ENCODE measurements around the gene OR52E8.

DNA sequence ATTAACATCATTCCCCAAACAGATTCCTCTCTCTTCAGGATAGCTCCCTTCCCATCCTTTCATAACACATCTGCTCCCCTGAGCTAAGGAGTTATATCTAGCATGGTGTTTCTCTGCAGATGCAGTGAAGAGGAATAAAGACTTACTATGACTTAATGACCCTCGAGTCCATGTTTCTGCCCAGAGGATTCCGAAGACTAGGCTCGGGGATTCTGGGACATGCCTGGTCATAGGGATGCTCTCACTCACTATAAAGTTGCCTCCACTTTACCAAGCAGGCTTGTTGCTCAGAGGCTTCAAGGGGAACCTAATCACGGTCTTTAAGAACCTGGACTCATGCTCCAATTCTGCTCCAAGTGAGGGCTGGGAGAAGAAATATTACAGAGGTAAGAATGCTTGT is 22.8 kb upstream of the OR52E8 start, which contains the start of gene OR52E4:
- TF ChIP-seq POLR2AphosphoS5 (IDR thresholded peaks at IDR 0.05; ENCODE audit: low read length): no peak
- TF ChIP-seq, protein P1, sequence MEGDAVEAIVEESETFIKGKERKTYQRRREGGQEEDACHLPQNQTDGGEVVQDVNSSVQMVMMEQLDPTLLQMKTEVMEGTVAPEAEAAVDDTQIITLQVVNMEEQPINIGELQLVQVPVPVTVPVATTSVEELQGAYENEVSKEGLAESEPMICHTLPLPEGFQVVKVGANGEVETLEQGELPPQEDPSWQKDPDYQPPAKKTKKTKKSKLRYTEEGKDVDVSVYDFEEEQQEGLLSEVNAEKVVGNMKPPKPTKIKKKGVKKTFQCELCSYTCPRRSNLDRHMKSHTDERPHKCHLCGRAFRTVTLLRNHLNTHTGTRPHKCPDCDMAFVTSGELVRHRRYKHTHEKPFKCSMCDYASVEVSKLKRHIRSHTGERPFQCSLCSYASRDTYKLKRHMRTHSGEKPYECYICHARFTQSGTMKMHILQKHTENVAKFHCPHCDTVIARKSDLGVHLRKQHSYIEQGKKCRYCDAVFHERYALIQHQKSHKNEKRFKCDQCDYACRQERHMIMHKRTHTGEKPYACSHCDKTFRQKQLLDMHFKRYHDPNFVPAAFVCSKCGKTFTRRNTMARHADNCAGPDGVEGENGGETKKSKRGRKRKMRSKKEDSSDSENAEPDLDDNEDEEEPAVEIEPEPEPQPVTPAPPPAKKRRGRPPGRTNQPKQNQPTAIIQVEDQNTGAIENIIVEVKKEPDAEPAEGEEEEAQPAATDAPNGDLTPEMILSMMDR (IDR thresholded peaks at IDR 0.05 in 2 of 3, conservative IDR thresholded peaks at IDR 0.05 in 1 of 3; ENCODE audit: control insufficient read depth in 2 of 3, extremely low read depth in 1 of 3, insufficient read depth in 1 of 3, low read depth in 3 of 3, low read length in 3 of 3): no peak
- TF ChIP-seq NRF1 (conservative IDR thresholded peaks at IDR 0.05; ENCODE audit: low read depth, low read length): no peak
- TF ChIP-seq TCF12 (IDR thresholded peaks at IDR 0.05; ENCODE audit: low read depth, low read length): no peak
- TF ChIP-seq, protein P2, sequence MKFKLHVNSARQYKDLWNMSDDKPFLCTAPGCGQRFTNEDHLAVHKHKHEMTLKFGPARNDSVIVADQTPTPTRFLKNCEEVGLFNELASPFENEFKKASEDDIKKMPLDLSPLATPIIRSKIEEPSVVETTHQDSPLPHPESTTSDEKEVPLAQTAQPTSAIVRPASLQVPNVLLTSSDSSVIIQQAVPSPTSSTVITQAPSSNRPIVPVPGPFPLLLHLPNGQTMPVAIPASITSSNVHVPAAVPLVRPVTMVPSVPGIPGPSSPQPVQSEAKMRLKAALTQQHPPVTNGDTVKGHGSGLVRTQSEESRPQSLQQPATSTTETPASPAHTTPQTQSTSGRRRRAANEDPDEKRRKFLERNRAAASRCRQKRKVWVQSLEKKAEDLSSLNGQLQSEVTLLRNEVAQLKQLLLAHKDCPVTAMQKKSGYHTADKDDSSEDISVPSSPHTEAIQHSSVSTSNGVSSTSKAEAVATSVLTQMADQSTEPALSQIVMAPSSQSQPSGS (IDR thresholded peaks at IDR 0.05; ENCODE audit: low read length): no peak
- no peak for TF ChIP-seq TCF3 (IDR thresholded peaks at IDR 0.05; ENCODE audit: borderline replicate concordance, insufficient read depth, low read depth, low read length)
- TF ChIP-seq POLR2A (IDR thresholded peaks at IDR 0.05; ENCODE audit: low read depth, low read length): no peak

Data from GM12878 (cell line).